ENCODE measurements around the gene SYT2.
"Not testable (repeated sequence)": the region's sequence is repeated elsewhere in the genome, so short reads cannot be mapped to it uniquely, and the experiment has no call there.

The SYT2 gene

DNA sequence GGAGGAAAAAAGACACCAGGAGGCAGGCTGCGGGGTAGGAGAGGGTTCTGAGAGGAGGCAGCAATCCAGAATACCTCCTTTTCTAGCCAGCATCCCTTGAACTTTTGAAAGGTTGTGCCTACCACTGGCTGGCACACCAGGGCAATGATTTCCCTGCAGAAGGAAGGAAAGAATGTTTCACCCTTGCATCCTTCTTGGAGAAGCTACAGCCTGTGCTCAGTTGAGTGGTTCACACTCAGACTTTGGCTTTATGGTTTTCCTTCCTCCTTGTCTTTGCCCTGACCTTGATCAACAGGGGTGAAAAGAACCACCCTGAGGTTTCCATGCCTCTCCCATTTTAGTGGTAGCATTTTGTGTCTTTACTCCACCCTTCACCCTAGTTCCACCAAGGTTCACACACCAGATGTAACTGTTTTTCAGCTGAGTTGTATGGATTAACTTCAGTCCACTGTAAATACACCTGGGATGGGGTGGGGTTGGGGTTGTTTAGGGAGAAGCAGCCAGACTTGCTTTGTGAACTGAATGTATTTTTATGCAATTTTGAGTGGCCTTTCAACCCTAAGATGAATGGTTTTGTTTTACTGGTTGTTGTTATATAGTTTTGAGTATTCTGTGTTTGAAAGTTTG is 122.3 kb downstream of the SYT2 start:
- no peak for DNase-seq

GRCh38 chr1:202586871-202587270 is 123.4 kb downstream of the SYT2 start:
- DNase-seq: no peak

- DNase-seq: peak; percentile 2
Measured at GRCh38 chr1:202586018-202586821, 124.0 kb downstream of the SYT2 start.

GRCh38 chr1:202585590-202585933 is 124.7 kb downstream of the SYT2 start:
- DNase-seq: no peak

GRCh38 chr1:202584707-202585589 is 125.3 kb downstream of the SYT2 start:
- no peak for DNase-seq

DNA sequence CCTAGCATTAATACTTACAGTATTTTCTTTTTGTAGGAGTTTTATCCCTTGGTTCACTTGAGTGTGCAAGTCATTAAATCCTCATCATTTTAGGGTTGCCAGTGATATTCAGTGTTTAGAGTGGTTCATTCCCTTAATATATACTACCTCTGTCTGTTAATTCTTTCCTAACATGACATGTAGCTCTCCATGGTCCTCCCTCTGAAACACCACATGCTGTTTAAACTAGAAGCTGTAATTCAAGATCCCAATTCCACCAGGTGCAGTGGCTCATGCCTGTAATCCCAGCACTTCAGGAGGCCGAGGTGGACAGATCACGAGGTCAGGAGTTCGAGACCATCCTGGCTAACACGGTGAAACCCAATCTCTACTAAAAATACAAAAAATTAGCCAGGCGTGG is 127.9 kb downstream of the SYT2 start:
- DNase-seq: not testable (repeated sequence)

- DNase-seq: no peak
Measured at GRCh38 chr1:202580619-202581018, 129.6 kb downstream of the SYT2 start.

GRCh38 chr1:202579806-202580205 is 130.4 kb downstream of the SYT2 start:
- no peak for DNase-seq

GRCh38 chr1:202578565-202578964 is 131.7 kb downstream of the SYT2 start:
- no peak for DNase-seq

DNA sequence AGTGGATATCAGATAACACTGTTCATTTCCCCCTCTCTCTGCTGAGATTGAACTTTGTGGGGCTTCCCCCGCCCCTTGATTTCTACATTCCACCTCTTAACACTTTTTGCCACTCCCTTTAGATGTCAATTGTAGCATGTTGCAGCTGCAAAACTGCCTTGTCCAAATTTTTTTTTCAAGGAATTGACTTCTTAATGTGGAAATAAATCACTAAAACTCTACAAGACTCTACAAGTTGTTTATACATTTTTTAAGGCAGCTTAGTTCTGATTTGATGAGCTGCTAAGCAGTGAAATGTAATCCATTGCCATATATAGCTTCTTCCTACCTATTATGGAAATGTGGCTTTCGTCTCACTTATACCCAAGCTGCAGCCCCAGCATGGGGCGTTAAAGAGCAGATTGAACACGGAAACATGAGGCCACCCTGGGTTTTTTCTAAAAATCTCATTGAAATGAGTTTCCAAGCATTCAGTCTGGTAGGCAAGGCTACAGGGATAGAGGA is 132.2 kb downstream of the SYT2 start:
- DNase-seq: no peak

DNA sequence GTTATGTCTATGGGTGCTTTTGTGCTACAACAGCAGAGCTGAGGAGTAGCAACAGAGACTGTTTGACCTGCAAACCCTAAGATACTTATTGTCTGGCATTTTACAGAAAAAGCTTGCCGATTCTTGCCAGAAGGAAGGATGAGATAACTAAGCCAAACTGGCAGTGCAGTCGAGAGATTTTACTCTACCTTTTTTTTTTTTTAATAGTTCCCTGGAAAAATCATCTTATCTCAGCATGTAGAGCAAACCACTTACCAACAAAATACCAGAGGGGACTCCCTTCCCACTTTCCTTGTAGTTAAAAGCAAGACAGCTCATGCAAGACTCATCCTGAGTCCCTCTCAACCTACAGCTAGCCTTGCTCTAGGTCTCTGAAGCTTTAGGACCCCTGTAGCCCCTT is 132.9 kb downstream of the SYT2 start:
- no peak for DNase-seq

DNA sequence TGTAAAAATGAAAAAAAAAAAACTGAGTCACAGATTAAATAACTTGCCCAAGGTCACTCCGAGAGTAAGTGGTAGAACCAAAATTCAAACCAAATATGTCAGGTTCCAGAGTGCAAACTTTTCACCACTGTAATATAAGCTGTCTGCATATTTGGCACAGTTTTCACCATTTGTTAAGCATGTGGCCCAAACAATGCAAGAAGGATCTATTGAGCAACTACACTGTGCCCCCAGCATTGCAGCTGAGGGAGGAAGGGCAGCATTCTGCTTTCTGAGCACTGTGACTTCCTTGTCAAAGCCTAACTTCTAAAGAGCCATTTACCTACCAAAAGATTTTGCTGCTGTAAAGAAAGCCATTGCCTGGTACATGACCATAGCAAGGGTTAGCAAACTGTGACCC is 133.4 kb downstream of the SYT2 start:
- DNase-seq: no peak

GRCh38 chr1:202575918-202576653 is 134.2 kb downstream of the SYT2 start:
- no peak for DNase-seq

- no peak for DNase-seq
Measured at GRCh38 chr1:202572867-202573266, 137.4 kb downstream of the SYT2 start.

DNA sequence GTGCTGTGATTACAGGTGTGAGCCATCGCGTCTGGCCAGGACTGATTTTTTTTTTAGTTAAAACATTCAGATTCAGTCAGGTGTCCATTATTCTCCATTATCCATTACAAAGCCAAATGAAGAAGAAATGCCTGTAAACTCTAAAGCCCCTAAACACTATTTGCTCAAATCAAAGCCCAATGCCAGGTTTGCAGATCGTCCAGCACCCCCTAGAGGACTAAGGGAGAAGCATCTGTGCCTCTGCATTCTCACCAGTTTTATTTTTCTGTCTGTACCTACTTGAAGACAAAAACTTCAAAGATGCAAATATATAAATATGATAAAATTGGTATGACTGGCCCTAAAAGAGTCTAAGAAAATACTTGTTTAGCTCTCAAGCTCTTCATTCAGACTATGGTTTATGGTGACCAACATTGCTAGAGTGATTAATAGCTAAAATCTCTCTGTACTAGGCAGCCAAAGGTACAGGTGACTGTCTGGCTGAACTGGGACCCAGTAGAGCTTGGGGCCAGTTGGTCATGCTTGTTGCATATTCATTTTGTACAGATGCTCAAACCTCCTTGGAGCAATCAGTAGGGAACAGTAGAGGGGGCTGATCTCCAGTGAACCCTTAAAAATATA is 138.4 kb downstream of the SYT2 start:
- peak; percentile 10 for DNase-seq

DNA sequence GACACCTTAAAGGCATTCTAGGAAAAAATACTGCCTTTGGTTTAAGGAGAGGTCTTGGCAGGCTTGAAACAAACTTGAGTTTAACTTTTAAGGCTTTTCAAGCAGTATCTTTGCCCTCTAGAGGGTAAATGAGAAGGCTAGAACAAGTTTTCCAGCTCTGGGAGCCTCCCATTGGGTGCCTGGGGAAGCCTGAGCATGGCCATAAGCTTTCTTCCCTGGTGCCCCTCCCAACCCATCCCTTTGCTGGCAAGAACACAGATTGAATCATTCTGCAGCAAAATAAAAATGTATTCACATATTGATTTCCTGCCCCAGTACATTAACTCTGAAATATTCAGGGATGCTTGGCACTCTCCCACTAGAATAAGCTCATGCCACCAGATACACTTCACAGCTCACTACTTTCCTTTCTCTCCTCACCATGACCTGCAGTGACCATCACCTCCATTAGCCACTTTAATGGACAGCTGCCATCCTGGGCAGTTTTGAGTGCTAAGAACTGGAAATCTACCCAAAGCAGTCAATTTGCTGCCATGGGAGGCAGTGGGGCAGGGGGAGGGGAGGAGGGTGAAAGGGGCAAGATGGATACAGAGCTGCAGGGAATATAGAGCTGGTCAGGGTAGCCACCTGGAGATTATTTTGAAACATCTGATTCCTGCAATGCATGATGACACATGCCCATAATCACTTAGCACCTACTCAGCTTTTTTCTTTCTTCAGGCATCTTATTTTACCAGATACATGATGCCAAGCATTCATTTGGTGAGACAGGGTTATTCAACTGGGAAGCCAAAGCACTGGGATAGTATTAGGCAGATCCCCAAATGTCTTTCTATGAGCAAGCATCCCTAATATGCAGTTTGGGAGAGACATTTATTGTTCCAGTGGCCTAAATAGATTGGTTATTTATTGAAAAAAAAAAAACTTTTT is 140.6 kb downstream of the SYT2 start:
- no peak for DNase-seq

- no peak for DNase-seq
Measured at GRCh38 chr1:202568826-202569225, 141.4 kb downstream of the SYT2 start.

DNA sequence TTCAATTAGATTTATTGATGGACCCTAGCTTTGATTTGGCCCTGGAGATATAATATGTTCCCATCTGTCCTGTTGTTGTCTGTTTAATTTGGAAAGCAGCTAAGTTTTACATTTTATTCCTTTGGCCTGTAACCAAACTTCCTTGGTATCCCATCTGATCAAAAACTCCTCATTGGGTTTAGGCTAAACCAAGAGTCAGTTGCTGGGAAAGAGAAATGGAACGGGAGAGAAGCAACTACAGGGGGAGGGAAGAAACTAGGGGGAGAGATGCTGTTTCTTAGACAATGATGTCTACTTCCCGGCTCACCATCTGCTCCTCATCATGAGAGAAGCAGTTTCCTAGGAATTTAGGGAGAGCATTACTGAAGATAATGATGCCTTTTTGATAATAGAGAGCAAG is 141.8 kb downstream of the SYT2 start:
- no peak for DNase-seq

DNA sequence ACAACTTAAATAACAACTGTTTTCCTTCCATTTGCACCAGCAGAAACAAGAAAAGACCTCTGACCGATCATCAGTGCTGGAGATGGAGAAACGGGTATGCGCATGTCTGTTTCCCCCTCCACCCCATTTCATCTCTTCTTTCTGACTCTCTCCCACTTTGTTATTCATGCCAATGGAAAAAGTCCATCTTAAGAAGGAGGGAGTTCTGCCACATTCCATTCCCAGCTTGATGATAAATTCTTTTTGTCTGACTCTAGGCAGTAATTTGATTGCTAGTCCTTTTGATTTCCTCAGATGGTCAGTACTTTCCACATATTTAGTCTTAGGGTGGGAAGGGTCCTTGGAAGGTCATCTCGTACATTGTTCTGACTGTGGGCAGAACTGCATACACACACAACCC is 142.5 kb downstream of the SYT2 start:
- DNase-seq: no peak

- no peak for DNase-seq
Measured at GRCh38 chr1:202565890-202566602, 144.2 kb downstream of the SYT2 start.
